MCF 10A (cell line): Measurements from ENCODE around the gene ERG28. TPM values are rescaled to one million over a fixed set of nuclear protein-coding genes. Genes with fewer than 3 reads are reported as not detected.

Source experiments
- BruUV-seq: library from RNA; stranded (reverse); fragments of 400-500 nt; replicated peaks from 2 replicates; lab custom pipeline; 2021; lab: Mats Ljungman, UMichigan
- CTCF ChIA-PET: fragments of 300-600 bp; sonication (Branson Sonifier 250); formaldehyde crosslinking; extraction: SDS; loops from one replicate; lab custom pipeline; 2021; ENCODE audit warnings: antibody characterized with exemption, inconsistent platforms; lab: Yijun Ruan, JAX
- POLR2A ChIA-PET: fragments of 300-600, 350-650 bp; sonication (Branson Sonifier 250); formaldehyde crosslinking; extraction: SDS; loops from one replicate; lab custom pipeline; 2020; ENCODE audit warnings: antibody characterized with exemption, inconsistent platforms; lab: Yijun Ruan, JAX
- DNase-seq: peaks from one replicate; pipeline ENCODE4 v3.0.0-alpha.2; 2018; ENCODE audit not compliant: unreplicated experiment
- H3K27ac Mint-ChIP-seq: one replicate; pipeline ENCODE4 v1.8.0; 2022; ENCODE audit warnings: mild to moderate bottlenecking, low read depth, mixed read lengths; ENCODE audit not compliant: unreplicated experiment
- H3K27me3 Mint-ChIP-seq: one replicate; pipeline ENCODE4 v1.8.0; 2022; ENCODE audit warnings: mixed read lengths; ENCODE audit not compliant: insufficient read depth, unreplicated experiment
- H3K36me3 Mint-ChIP-seq: one replicate; pipeline ENCODE4 v1.8.0; 2022; ENCODE audit warnings: mild to moderate bottlenecking, moderate library complexity, mixed read lengths; ENCODE audit not compliant: insufficient read depth, unreplicated experiment
- H3K4me1 Mint-ChIP-seq: one replicate; pipeline ENCODE4 v1.8.0; 2022; ENCODE audit warnings: mixed read lengths; ENCODE audit not compliant: insufficient read depth, unreplicated experiment
- H3K4me3 Mint-ChIP-seq: one replicate; pipeline ENCODE4 v1.8.0; 2022; ENCODE audit warnings: mild to moderate bottlenecking, moderate library complexity, mixed read lengths; ENCODE audit not compliant: unreplicated experiment
- H3K9me3 Mint-ChIP-seq: one replicate; pipeline ENCODE4 v1.8.0; 2022; ENCODE audit warnings: mixed read lengths; ENCODE audit not compliant: unreplicated experiment
- CTCF ChIP-seq: fragments of 200-600 bp; IDR thresholded peaks from one replicate; pipeline ENCODE4 v1.8.0; 2022; ENCODE audit warnings: antibody characterized with exemption, mild to moderate bottlenecking; ENCODE audit not compliant: unreplicated experiment
- intact Hi-C: fragments of 100-400 bp; cut with micrococcal nuclease; formaldehyde crosslinking; loops from 2 replicates; pipeline ENCODE4 v1.14.1; 2022
- total RNA-seq: library from RNA; stranded (reverse); gene quantifications from 2 replicates; pipeline ENCODE4 v1.2.3, GENCODE V29; 2022

ERG28 gene
- total RNA-seq, 1 experiment from 2014 or later, result 11.1 TPM

GRCh38 chr14:75609606-75610475, 50.8 kb downstream of the ERG28 start:
- BruUV-seq, result no TSS peak
- Mint-ChIP-seq H3K36me3 (peaks cover 12% of the 10 kb centered on the region), H3K4me3 (no peak overlapping the region), H3K27me3 (no peaks in the 10 kb centered on the region), H3K4me1 (peaks cover 9% of the 10 kb centered on the region), H3K27ac (no peak overlapping the region), H3K9me3 (peaks cover 7% of the 10 kb centered on the region)
- DNase-seq, result no peak
- intact Hi-C loops, result no loop called here
- POLR2A ChIA-PET, result interaction anchor here (0.8 kb wide), 1 partner anchor 1992 kb away, joined by 3 read pairs; no protein-coding TSS in a partner anchor
- TF ChIP-seq CTCF, result no peak
- CTCF ChIA-PET, result interaction anchor here (0.6 to 1.5 kb wide), 3 partner anchors 22 to 44 kb away, joined by 3 to 4 read pairs (median 3); no protein-coding TSS in a partner anchor

DNA sequence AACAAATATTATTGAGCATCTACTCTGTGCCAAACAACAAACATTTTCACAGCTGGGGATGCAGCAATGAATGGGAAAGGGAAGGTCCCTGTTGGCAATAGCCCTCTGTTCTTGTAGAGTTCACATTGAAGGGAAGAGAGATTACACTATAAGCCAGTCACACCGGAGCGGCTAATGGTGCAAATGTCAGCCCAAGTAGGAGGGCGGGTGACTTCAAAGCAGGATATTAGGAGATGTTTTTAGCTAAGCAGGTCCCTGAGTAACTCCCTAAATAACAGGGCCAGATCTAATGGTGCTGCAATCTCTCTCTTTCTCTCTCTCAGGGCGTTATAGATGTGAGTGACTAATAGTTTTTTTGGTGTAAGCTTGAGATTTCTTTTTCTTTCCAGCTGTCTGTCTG, 51.6 kb downstream of the ERG28 start:
- intact Hi-C loops, result no loop called here
- H3K27me3 Mint-ChIP-seq, result no peaks in the 10 kb centered on the region
- no peak for TF ChIP-seq CTCF
- CTCF ChIA-PET, result interaction anchor here (0.6 to 1.0 kb wide), 4 partner anchors 23 to 318 kb away, joined by 3 to 4 read pairs (median 3); no protein-coding TSS in a partner anchor
- H3K4me1 Mint-ChIP-seq, result peaks cover 9% of the 10 kb centered on the region
- BruUV-seq, result no TSS peak
- POLR2A ChIA-PET, result interaction anchor here (0.8 kb wide), 1 partner anchor 1991 kb away, joined by 3 read pairs; no protein-coding TSS in a partner anchor
- H3K27ac Mint-ChIP-seq, result no peak overlapping the region
- H3K4me3 Mint-ChIP-seq, result no peak overlapping the region
- DNase-seq, result no peak
- H3K9me3 Mint-ChIP-seq, result peaks cover 7% of the 10 kb centered on the region
- peaks cover 7% of the 10 kb centered on the region for H3K36me3 Mint-ChIP-seq

DNA sequence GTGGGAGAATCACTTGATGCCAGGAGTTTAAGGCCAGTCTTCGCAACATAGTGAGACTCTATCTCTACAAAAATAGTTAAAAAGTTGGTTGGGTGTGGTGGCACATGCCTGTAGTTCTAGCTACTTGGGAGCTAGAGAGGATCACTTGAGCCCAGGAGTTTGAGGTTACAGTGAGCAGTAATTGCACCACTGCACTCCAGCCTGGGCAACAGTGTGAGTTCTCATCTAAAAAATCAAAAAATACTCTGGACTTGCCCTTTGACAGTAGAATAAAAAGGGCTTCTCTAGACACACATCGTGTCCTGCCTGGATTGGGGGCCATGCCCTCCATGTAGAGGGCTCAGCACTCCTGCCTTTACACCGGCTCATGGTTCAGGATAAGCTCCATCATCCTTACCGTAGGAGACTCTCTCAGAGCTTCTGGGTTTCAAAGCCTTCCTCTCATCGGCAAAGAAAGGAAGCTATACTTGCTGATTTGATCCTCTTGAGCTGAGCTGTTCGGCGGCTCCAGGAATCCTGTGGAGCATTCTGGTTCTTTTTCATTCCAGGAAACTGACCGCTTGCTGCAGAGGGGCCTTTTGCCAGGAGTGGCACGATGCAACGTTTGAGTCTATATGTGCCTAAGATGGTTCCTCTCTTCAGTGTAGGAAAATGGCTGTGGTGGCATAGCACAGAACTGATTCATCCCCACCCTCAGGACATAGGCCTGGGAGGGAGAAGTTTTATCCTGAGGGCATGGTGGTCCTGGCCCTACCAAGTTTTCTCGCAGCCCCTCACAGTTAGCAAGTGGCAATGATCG, 52.6 kb downstream of the ERG28 start:
- Mint-ChIP-seq H3K27ac (no peak overlapping the region), H3K4me1 (peaks cover 10% of the 10 kb centered on the region), H3K27me3 (no peaks in the 10 kb centered on the region), H3K4me3 (no peak overlapping the region), H3K9me3 (peaks cover 5% of the 10 kb centered on the region), H3K36me3 (peaks cover 6% of the 10 kb centered on the region)
- DNase-seq, result no peak
- TF ChIP-seq CTCF, result no peak
- ChIA-PET CTCF (interaction anchor here (0.7 to 1.0 kb wide), 3 partner anchors 13 to 319 kb away, joined by 3 to 4 read pairs (median 3); no protein-coding TSS in a partner anchor), POLR2A (no interaction called here)
- intact Hi-C loops, result no loop called here
- BruUV-seq, result no TSS peak
